Heart left ventricle (tissue), 13 donors: ENCODE measurements around the gene UBE2D3.
"Not testable (repeated sequence)": the region's sequence is repeated elsewhere in the genome, so short reads cannot be mapped to it uniquely, and the experiment has no call there.

Experiments used
- CTCF ChIP-seq, 12 donors: fragments of 200-600 bp; sonication (generic) in 4 of 12; IDR thresholded peaks; one replicate each; pipeline versions ENCODE4 v1.5.0 to v1.8.0; 2018 to 2022; ENCODE audit warnings: antibody characterized with exemption in 12 of 12, mild to moderate bottlenecking in 5 of 12
- POLR2A ChIP-seq, 2 donors: fragments of 450-650 bp; IDR thresholded peaks; one replicate each; pipeline ENCODE4 v1.6.1; 2017; ENCODE audit warnings: antibody characterized with exemption in 2 of 2, mild to moderate bottlenecking in 2 of 2, moderate library complexity in 2 of 2
- donor health status: ischemic (EF 13 %, LVEDD 7.1; RV severe dilation, severe dysfunction).
- donor health status: DM: no; HTN: yes; CAD: no.
- donor health status: DM: no; HTN: no; CAD: no.
- donor health status: ischemic (EF 25% LVEDD 6.9; RV normal size, moderate dysfunction).
- donor health status: ischemic (EF 25% LVEDD 5.7; RV mildly dilated, moderate dysfunction).
- donor health status: ischemic (EF 35%, LVEDD 5.7; RV mildly dilated, moderate dysfunction).
- donor health status: nonischemic (EF 11% LVEDD 7.7; RV severe dilation, severe dysfunction).
- donor health status: DM: yes; HTN: yes; CAD: no.
- donor health status: PGD.
- donor health status: ischemic (EF 29% LVEDD 5.4; RV normal size, mild dysfunction).
- donor health status: nonischemic (EF 23%, LVEDD 6.1; RV moderate dilation, normal function).

GRCh38 chr4:102865327-102865726 is 38.0 kb upstream of the UBE2D3 start:
- not testable (repeated sequence) for TF ChIP-seq POLR2A, CTCF (IDR thresholded peaks at IDR 0.05)
